Activated CD4-positive, alpha-beta T cell treated with anti-CD3 and anti-CD28 coated beads for 1 hour (primary cell): ENCODE results near the gene DGKH.

Experiments
- DNase-seq: peaks from one replicate; pipeline ENCODE4 v3.0.0-alpha.2; 2020

Gene DGKH, protein sequence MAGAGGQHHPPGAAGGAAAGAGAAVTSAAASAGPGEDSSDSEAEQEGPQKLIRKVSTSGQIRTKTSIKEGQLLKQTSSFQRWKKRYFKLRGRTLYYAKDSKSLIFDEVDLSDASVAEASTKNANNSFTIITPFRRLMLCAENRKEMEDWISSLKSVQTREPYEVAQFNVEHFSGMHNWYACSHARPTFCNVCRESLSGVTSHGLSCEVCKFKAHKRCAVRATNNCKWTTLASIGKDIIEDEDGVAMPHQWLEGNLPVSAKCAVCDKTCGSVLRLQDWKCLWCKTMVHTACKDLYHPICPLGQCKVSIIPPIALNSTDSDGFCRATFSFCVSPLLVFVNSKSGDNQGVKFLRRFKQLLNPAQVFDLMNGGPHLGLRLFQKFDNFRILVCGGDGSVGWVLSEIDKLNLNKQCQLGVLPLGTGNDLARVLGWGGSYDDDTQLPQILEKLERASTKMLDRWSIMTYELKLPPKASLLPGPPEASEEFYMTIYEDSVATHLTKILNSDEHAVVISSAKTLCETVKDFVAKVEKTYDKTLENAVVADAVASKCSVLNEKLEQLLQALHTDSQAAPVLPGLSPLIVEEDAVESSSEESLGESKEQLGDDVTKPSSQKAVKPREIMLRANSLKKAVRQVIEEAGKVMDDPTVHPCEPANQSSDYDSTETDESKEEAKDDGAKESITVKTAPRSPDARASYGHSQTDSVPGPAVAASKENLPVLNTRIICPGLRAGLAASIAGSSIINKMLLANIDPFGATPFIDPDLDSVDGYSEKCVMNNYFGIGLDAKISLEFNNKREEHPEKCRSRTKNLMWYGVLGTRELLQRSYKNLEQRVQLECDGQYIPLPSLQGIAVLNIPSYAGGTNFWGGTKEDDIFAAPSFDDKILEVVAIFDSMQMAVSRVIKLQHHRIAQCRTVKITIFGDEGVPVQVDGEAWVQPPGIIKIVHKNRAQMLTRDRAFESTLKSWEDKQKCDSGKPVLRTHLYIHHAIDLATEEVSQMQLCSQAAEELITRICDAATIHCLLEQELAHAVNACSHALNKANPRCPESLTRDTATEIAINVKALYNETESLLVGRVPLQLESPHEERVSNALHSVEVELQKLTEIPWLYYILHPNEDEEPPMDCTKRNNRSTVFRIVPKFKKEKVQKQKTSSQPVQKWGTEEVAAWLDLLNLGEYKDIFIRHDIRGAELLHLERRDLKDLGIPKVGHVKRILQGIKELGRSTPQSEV

DNA sequence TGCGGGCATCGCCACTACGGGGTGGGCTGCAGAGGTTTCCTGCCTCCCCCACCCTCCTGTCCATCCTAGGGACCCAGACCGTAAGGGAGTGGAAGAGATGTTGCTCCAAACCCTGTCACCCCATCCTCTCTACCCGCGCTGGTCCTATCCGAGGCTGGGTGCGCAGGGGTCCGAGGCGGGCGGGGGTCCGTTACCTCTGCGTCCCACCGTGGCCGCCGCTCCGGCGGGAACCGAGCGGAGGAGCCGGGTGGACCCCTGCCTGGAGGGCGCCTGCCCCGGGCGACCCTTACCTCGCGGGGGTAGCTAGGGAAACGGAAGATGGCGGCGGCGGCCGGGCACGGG, at the start of gene DGKH:
DGKH (plus strand) TSS at position 307 of the 342 bp plus-strand sequence. CDS start 126 bp downstream, outside the sequence.
- DNase-seq: no peak

DNA sequence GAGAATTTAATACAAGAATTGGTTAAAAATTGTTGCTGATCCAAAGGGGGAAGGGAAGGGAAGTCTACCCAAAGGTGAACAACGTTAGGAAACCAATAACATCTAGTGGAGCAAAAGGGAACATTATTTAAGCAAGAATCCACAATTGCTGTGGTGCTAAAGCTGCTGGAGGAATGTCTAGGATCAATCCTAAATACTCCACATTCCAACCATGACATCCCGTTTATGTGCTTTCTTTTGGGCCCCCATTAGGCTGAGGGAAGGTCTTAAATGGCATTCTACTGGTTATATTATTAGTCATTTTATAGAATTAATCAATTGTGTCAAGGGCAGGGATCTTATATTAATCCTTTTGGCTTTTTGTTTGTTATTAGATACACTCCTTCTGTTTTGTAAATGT, 47.6 kb upstream of the DGKH start:
- no peak for DNase-seq

DNA sequence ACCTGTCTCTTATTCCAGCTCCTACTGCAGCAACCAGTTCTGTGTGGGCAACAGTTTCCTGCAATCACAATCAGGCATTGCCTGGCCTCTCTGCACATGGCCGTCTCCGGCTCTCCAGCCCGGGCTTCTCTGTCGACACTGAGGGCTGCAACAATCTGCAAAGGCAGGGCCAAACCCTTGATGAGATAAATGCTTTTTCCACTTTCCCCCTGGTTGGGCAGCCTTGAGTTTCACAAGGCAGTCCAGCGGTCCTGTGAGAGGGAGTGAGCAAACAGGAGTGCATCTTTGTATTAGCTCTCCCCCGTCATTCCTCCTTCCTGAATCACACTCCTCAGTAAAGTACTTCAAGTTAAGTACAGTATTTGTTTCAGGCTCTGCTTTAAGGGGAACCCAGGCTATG, 46.9 kb upstream of the DGKH start:
- no peak for DNase-seq

DNA sequence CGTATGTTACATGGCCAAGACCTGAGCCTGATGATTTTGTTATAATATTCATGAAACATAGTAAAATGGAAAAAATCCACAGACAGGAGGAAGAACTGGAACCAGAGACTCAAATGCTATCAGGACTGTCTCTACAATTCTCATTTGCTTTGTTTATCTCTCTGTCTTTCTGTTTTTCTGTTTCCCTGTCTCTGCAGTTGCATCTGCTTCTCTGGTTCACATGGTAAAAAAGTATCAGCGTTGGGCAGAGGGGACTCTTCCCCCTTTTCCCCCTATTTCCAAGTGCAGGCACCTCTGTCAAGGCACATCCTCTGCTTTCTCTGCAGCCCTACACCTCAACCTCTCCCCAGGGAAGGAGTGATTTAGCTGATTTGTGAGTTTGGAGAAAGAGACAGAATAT, 46.4 kb upstream of the DGKH start:
- DNase-seq: no peak

DNA sequence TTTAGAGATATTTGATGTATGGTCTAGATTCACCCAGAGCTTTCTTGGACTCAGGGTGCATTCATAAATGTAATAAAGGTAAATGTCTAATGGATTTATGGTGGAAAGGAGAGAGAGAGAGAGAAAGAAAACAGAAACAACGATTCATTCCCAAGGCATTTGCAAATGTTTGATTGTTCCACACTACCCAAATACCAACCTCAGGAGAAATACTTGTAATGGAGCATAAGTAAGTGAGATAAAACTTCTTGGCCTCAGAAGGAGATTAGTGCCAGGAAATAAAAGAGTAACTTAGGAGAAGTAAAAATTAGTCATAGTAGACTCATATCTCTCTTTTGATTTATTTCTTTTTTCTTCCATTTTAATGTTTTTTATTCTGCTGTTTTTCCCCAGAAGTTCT, 40.6 kb upstream of the DGKH start:
- DNase-seq: no peak

DNA sequence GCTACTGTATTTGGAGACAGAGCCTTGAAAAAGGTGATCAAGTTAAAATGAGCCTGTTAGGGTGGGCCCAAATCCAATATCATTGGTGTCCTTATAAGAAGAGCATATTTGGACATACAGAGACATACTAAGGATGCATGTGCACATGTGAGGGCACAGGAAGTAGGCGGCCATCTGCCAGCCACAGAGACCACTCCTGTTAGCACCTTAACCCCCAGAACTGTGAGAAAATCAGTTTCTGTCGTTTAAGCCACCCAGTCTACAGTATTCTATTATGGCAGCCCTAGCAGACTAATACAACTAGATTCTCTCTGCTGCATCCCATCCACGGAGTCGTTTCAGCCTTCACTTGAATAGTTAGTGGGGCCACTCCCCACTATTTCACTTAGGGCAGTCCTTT, 39.4 kb upstream of the DGKH start:
- no peak for DNase-seq

DNA sequence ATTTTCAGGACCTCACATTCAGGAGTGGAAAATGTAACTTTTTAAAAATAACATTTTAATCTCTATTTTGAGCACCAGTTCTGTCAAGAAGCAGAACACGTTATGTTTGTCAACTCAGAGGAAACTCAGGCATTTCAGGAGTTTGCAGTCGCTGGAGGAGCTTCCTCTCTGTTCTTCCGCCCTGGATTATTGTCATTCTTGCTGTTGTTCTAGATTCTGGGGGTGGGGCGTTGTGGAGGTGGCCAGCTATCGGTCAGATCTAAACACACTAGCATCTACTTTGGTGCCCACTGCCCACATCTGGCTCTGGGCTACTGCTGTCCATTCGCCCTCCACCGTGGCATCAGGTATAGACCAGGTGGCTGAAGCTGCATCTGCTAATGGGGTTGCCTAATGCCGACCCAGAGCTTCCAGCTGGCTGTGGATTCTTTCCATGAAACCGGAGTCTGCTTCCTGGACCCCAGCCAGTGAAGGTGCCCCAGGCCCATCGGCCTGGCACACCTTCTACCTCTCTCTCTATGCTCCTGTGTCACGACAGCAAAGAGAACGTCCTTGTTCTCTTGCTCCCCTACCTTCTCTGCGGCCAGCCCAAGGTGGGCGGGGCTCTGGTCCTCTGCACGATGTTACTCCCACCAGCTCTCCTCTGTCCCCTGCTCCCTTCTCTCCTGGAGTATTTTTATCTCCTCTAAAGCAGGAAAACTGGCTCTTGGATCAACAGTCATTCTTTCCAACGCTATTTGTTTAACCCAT, 36.7 kb upstream of the DGKH start:
- no peak for DNase-seq

DNA sequence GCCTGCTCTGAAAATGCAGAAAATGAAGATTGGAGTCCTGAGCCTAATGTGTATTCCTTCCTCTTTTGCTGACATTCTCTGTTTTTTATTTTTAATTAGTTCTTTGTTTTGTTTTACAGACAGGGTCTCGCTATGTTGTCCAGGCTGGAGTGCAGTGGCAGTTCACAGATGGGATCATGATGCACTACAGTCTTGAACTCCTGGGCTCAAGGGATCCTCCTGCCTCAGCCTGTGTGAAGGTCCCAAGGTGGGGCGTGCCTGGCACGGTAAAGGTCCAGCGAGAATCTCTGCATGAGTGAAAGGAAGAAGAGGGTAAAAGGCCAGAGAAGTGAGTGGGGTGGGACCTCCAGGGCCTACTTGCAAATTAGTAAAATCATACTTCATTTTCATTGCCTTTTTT, 34.3 kb upstream of the DGKH start:
- no peak for DNase-seq

DNA sequence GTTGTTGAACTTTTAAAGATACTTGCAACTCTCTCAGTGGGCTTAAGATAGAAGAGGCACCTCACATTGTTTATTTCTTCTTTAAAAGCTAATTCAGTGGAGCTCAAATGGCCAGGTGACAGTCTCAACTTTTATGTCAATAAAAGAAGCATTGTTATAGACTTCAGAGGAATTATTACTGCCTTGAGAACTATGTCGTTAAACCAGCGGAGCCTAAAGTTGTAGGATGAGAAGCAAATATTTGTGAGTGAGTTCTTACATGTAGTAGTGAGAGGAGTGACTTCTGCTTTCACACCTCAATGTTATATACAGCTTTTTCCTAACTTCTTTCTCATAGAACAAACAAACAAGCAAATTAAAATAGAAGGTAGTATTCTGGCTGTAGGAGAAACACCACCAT, 31.2 kb upstream of the DGKH start:
- no peak for DNase-seq

DNA sequence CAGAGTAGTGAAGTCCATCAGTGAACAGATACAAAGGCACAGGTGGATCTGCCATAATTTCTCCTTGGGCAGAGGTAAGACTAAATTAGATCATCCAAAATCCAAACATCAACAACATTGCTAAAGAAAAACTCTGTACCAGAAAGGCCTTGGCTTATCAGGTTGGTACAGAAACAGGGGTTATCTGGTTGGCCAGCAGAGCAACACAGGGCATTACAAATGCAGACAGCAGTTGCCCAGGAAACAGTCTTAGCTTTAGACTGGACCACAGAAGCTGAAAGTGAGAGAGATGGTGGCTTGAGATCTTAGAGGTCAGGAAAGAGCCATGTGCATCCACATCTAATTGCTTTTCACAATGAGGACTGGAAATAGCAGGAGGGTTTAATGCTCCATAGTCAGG, 26.6 kb upstream of the DGKH start:
- DNase-seq: no peak

DNA sequence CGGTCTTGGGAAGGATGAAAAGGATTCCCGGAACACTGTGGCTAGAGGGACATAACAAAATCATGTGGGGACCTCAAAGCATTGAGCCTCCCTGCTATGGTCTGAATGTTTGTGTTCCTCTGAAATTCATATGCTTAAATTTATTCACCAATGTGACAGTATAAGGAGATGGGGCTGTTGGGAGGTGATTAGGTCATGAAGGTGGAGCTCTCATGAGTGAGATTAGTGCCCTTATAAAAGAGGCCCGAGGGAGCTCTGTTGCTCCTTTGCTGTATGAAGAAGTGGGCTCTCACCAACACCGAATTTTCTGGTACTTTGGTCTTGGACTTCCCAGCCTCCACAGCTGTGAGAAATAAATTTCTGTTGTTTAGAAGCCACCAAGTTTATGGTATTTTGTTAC, 26.1 kb upstream of the DGKH start:
- DNase-seq: no peak

DNA sequence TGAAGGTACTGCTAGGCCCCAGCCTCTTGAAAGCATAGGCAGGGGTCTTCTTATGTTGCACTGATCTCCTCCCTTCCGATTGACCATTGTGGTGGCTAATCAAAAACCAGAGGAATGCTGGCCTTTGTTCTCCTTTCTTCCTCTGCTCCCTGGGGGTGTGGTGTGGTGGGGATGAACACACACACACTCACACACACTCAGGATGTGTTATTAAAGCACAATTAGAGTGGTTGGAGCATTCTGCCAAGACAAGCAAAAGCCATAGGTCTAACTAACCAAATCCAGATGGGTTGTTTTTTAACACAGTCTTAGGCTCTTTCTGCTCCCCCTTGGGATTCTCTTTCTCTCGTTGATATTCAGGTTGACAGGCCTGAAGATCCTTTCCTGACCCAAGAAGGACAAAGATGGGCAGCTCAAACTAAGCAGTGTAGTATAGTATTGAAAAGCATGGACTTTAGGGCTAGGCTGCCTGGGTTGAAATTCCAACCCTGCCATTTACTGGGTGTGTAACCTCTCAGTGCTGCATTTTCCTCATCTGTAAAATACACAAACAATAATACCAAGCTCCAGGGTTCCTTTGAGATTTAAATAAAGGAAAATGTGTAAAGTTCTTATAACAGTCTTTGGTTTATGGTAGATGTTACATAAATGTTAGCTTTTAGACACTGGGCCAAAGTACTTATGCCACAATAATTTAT, 25.5 kb upstream of the DGKH start:
- DNase-seq: no peak

DNA sequence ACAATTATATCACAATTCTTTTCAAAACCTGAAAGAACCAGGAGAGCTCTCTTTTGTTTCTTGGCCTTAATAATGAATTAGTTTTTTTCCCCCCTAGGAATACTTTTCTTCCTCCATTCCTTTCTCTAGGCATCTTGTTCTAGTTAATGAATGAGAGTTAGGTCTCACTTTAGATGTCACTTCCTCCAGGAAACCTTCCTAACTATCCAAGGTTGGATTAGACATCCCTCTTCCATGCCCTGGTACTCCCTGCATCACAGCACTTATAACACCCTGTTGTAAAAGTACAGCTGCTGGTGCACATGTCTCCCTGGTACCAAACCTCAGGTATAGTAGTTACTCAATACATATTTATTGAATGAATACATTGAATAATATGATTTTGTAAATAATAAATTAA, 21.2 kb upstream of the DGKH start:
- no peak for DNase-seq

DNA sequence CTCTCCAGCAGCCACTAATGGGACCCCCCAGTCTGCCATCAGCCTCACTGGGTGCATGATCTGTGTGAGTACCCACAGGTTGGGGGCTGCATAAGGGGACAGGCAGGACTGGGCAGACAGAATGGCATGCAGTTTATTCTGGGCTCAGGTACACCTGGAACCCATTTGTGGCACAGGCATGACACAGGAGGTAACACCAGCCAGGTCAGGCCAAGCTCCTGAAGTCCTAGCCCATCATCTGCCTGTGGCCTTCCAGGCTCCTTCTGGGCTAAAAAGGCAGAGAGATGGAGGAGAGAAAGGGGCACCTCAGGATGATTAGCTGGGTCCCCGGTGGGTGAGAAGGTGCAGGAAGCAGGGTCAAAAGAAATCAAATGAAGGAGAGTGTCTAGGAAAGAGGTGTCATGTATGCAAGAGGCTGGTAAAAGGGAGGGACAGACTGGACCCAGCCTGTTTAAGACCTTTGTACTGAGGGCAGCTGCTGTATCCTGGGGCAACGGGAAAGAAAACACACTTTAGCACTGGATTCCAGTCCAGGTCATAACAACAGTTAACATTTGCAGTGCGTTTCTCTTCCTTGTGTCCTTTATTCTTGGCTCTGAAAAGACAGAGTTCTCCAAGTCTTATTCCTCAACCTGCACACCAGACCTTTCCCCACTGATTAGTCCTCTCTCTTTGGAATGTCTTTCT, 20.2 kb upstream of the DGKH start:
- no peak for DNase-seq

DNA sequence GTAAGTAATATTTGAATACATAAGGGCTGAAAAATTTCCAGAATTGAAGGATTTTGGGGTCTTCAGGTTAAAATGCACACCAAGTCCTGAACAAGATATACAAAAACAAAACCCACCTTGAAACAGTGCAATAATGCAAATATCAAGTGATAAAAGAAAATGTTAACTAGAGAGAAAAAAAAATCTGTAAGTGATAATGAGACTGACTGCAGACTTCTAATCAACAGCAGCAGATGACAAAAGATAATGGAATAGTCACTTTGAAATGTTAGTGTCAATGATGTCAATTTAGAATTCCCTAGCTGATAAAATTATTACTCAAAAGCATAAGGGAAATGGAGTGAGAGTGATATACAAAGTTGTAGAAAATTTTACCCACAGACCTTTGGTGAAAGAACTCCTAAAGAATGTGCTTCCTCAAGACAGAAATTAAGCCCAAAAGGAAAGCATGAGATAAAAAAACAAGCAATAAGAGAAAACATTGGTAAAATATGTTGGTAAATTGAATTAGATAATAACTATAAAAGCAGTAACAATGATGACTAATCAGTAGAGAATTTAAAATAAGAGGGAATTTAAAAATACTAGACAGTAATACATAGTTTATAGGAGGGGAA, 12.4 kb upstream of the DGKH start:
- DNase-seq: no peak

DNA sequence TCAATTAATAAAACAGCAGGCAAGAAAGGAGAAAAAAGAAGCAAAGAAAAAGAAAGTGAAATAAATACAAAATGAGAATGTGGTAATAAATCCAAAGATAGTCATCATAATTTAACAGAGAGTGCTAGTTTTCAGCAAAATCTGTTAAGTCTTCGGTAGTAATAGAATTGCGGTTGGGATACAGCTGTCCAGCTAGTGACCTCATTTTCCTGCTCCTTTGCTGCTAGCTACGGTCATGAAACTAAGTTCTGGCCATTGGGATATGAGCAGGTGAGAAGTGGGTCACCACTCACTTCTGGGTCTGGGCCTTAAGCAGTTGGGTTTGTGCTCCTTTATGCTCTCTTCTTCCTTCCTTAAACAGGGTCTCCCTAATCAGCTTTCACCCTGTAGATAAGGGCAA, 11.7 kb upstream of the DGKH start:
- no peak for DNase-seq

DNA sequence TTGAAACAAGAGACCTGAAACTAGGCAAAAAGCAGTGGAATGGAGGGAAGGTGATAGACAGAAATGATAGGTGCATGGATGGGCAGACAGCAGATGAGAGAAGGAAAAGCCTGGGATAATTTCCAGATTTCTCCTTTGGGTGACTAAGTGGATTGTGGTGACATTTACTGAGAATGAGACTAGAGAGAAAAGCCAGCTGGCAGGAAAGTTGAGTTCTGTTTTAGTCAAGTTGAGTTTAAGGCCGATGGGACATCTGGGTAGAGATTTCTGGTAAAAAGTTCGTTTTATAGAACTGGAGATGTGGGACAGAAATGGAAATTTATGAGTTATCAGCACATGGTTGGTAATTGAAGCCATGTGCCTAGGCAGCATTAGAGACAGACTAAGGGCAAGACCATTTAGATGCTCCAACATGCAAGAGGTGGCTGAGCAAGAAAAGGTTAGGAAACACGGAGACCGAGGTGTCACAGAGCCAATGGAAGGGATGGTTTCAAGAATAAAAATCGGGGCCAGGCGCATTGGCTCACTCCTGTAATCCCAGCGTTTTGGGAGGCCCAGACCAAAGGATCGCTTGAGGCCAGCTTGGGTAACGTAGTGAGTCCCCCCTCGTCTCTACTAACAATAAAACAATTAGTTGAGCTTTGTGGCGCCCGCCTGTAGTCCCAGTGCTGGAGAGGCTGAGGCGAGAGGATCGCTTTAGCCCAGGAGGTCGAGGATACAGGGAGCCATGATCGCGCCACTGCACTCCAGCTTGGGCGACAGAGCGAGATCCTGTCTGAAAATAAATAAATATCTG, 9.6 kb upstream of the DGKH start:
- no peak for DNase-seq

DNA sequence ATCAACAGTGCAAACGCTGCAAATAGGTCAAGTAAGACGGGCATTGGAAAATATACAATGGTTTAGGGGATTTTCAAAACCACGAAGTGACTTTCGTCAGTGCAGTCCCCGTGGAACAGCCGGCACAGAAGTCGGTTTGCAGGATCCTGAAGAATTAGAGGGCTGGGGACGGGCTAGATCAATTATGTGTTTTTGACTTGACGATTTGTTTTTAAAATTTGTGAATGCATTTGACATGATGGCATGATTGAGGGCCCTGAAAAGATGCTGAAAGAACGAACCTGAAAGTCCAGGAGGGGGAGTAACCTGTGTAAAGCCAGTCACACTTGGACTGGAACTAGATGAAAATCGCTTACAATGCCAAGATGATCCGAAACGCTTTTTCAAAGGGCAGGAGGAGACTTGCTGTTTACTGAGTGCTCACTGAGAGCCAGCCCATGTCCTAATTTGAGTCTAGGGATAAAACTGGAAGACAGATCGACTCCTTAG, 8.9 kb upstream of the DGKH start:
- no peak for DNase-seq

DNA sequence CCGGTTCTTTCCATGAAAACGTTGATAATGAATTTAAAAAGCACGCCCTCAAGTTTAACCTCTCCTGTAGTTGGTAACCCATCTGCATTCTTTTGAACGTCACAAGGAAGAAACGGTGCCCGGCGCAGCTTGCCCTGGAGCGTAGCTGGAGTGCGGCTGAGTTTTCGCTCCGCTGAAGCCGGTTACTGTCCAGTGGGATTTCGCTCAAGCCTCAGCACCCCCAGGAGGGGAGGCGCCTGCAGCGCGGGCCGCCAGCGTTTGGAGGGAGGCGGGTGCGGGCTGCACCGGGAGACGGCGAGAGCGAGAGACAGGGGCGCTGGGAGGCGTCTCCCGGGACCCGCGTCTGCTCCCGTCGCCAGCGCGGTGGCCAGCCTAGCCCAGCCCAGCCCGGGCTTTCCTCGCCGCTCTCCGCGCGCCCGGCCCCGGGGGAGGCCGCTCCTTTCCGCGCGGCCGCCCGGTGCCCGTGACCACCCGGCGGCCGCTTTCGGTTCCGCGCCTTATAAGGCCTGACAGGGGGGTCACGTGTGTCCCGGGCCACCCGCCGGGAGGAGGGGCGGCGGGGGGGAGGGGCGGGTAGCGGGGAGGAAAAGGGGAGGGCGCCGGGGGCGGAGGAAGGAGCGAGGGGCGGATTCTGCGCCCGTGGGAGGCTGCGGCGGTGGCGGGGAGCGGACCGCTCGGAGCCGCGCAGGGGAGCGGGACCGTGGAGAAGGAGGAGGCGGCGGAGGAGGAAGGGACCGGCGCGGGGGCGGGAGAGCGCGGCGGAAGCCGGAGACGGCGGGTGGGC, 8.3 kb upstream of the DGKH start:
- peak; percentile 86 for DNase-seq

DNA sequence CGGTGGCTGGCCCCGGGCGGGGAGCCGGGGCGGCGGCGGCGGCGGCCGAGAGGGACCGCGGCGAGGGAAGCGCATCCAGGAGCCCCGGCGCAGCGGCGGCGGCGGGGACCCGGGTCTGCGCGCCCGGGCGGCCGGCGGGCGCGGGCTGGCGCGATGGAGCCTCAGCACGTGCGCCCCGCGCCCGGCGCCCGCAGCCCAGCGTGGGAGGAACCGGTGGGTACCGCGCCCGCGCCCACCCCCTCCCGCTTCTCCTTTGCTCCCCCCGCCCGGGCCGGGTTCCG, 7.8 kb upstream of the DGKH start:
- no peak for DNase-seq
